GM19372 (cell line): ENCODE data around the gene TUB.

Source experiments
- ATAC-seq: cut with Tn5 transposase; IDR thresholded peaks from one replicate; pipeline ENCODE4 v1.9.1; 2021; ENCODE audit warnings: mild to moderate bottlenecking, low read depth, moderate library complexity; ENCODE audit not compliant: unreplicated experiment

The TUB gene

GRCh38 chr11:8067929-8068575, 13.0 kb upstream of the TUB start:
- no peak for ATAC-seq

GRCh38 chr11:8068605-8069221, 12.3 kb upstream of the TUB start:
- no peak for ATAC-seq

- ATAC-seq, result no peak
Measured at GRCh38 chr11:8069771-8070170, 11.2 kb upstream of the TUB start.

- no peak for ATAC-seq
Measured at GRCh38 chr11:8070417-8071115, 10.4 kb upstream of the TUB start.

- no peak for ATAC-seq
Measured at GRCh38 chr11:8071616-8072581, 9.1 kb upstream of the TUB start.

GRCh38 chr11:8075119-8075726, 5.8 kb upstream of the TUB start:
- no peak for ATAC-seq

- no peak for ATAC-seq
Measured at GRCh38 chr11:8079111-8079675, 1.8 kb upstream of the TUB start.

GRCh38 chr11:8080069-8080670, 841 bp upstream of the TUB start:
- no peak for ATAC-seq

- ATAC-seq, result no peak
Measured at GRCh38 chr11:8081591-8082250, 710 bp downstream of the TUB start.

- ATAC-seq, result no peak
Measured at GRCh38 chr11:8082391-8083087, 1.5 kb downstream of the TUB start.

GRCh38 chr11:8083088-8083395, 2.0 kb downstream of the TUB start:
- no peak for ATAC-seq

- ATAC-seq, result no peak
Measured at GRCh38 chr11:8083871-8084281, 2.9 kb downstream of the TUB start.

GRCh38 chr11:8084352-8084751, 3.3 kb downstream of the TUB start:
- ATAC-seq, result no peak

GRCh38 chr11:8085011-8085645, 4.1 kb downstream of the TUB start:
- ATAC-seq, result no peak

GRCh38 chr11:8086001-8086479, 5.0 kb downstream of the TUB start:
- ATAC-seq, result no peak

- no peak for ATAC-seq
Measured at GRCh38 chr11:8086571-8086970, 5.6 kb downstream of the TUB start.

- ATAC-seq, result no peak
Measured at GRCh38 chr11:8087185-8087584, 6.2 kb downstream of the TUB start.

GRCh38 chr11:8087756-8088155, 6.7 kb downstream of the TUB start:
- ATAC-seq, result no peak
